GM10847 (cell line): ENCODE measurements around the gene RIMS3.

ENCODE experiments used
- POLR2A ChIP-seq: IDR thresholded peaks from 2 replicates; pipeline ENCODE4 v1.6.1; 2011; ENCODE audit not compliant: insufficient read length; ENCODE audit errors: extremely low read depth

Gene RIMS3

GRCh38 chr1:40697436-40697835 lies 32.0 kb upstream of the RIMS3 start:
- TF ChIP-seq POLR2A = no peak

- TF ChIP-seq POLR2A = no peak
These were observed 30.8 kb upstream of the RIMS3 start for GRCh38 chr1:40696294-40696693.

- TF ChIP-seq POLR2A = no peak
These were observed 28.9 kb upstream of the RIMS3 start for GRCh38 chr1:40694353-40694874.

- no peak for TF ChIP-seq POLR2A
These were observed 27.9 kb upstream of the RIMS3 start for GRCh38 chr1:40693425-40693824.

GRCh38 chr1:40692429-40692895 lies 27.0 kb upstream of the RIMS3 start:
- TF ChIP-seq POLR2A = no peak

GRCh38 chr1:40691538-40692428 lies 26.3 kb upstream of the RIMS3 start, which contains the start of gene NFYC:
Gene NFYC, plus strand, starts transcription at chr1:40691704. Its CDS starts 47,140 bp downstream, at chr1:40738844.
- TF ChIP-seq POLR2A = peak; percentile 81

- peak; percentile 7 for TF ChIP-seq POLR2A
These were observed 25.5 kb upstream of the RIMS3 start for GRCh38 chr1:40690771-40691537.

- no peak for TF ChIP-seq POLR2A
These were observed 24.3 kb upstream of the RIMS3 start for GRCh38 chr1:40689737-40690136.

GRCh38 chr1:40687661-40688060 lies 22.2 kb upstream of the RIMS3 start:
- TF ChIP-seq POLR2A = no peak

- no peak for TF ChIP-seq POLR2A
These were observed 21.6 kb upstream of the RIMS3 start for GRCh38 chr1:40687059-40687458.

GRCh38 chr1:40684669-40685068 lies 19.2 kb upstream of the RIMS3 start:
- no peak for TF ChIP-seq POLR2A

- no peak for TF ChIP-seq POLR2A
These were observed 13.9 kb upstream of the RIMS3 start for GRCh38 chr1:40679165-40679953.

- no peak for TF ChIP-seq POLR2A
These were observed 11.0 kb upstream of the RIMS3 start for GRCh38 chr1:40676501-40676900.

GRCh38 chr1:40673452-40673851 lies 8.0 kb upstream of the RIMS3 start:
- TF ChIP-seq POLR2A = no peak
